Astrocyte (in vitro differentiated cells and primary cell): ENCODE measurements around the gene GTF2H2C. TPM values are rescaled to one million over a fixed set of nuclear protein-coding genes. Genes with fewer than 3 reads are reported as not detected.
"Not testable (repeated sequence)": the region's sequence is repeated elsewhere in the genome, so short reads cannot be mapped to it uniquely, and the experiment has no call there.

ENCODE experiments used
- DNase-seq: peaks from one replicate; pipeline ENCODE4 v3.0.0-alpha.2; 2010; ENCODE audit warnings: low read depth
- FAIRE-seq: peaks from 2 replicates; lab custom pipeline; 2011; peaks lifted over from hg19 to GRCh38; lab: Jason Lieb, UNC
- H2AFZ ChIP-seq: 2 replicates; pipeline ENCODE4 v1.6.0; 2012; ENCODE audit warnings: low read depth, low read length, inconsistent platforms
- H3K27ac ChIP-seq: 2 replicates; pipeline ENCODE4 v1.5.1; 2011; ENCODE audit warnings: low read depth, low read length, inconsistent platforms
- H3K27me3 ChIP-seq: 2 replicates; pipeline ENCODE4 v1.6.0; 2011; ENCODE audit warnings: low read length, inconsistent platforms; ENCODE audit not compliant: insufficient read depth
- H3K36me3 ChIP-seq: 2 replicates; pipeline ENCODE4 v1.5.1; 2011; ENCODE audit warnings: low read length, inconsistent platforms; ENCODE audit not compliant: insufficient read depth
- H3K4me1 ChIP-seq: 2 replicates; pipeline ENCODE4 v1.5.1; 2011; ENCODE audit warnings: low read length, inconsistent platforms; ENCODE audit not compliant: insufficient read depth
- H3K4me2 ChIP-seq: 2 replicates; pipeline ENCODE4 v1.6.0; 2012; ENCODE audit warnings: low read length, inconsistent platforms
- H3K4me3 ChIP-seq: 2 replicates; pipeline ENCODE4 v1.5.1; 2011; ENCODE audit warnings: low read depth, mild to moderate bottlenecking, low read length, inconsistent platforms; ENCODE audit not compliant: insufficient read depth
- H3K79me2 ChIP-seq: 2 replicates; pipeline ENCODE4 v1.6.0; 2012; ENCODE audit warnings: mild to moderate bottlenecking, low read length, inconsistent platforms; ENCODE audit not compliant: insufficient read depth
- H3K9ac ChIP-seq: 2 replicates; pipeline ENCODE4 v1.6.0; 2012; ENCODE audit warnings: mild to moderate bottlenecking, low read length, inconsistent platforms
- H3K9me3 ChIP-seq: 2 replicates; pipeline ENCODE4 v1.5.1; 2012; ENCODE audit warnings: low read depth, mild to moderate bottlenecking, low read length, inconsistent platforms; ENCODE audit not compliant: insufficient read depth
- H4K20me1 ChIP-seq: 2 replicates; pipeline ENCODE4 v1.6.0; 2012; ENCODE audit warnings: low read length, inconsistent platforms; ENCODE audit not compliant: insufficient read depth
- H3K27ac Mint-ChIP-seq: one replicate; pipeline ENCODE4 v1.8.0; 2021; ENCODE audit warnings: mild to moderate bottlenecking, mixed read lengths; ENCODE audit not compliant: unreplicated experiment
- H3K27me3 Mint-ChIP-seq: one replicate; pipeline ENCODE4 v1.8.0; 2021; ENCODE audit warnings: low read depth, mixed read lengths; ENCODE audit not compliant: unreplicated experiment
- H3K36me3 Mint-ChIP-seq: one replicate; pipeline ENCODE4 v1.8.0; 2021; ENCODE audit warnings: low read depth, mixed read lengths; ENCODE audit not compliant: unreplicated experiment
- H3K4me1 Mint-ChIP-seq: one replicate; pipeline ENCODE4 v1.8.0; 2021; ENCODE audit warnings: low read depth, mixed read lengths; ENCODE audit not compliant: unreplicated experiment
- H3K4me3 Mint-ChIP-seq: one replicate; pipeline ENCODE4 v1.8.0; 2021; ENCODE audit warnings: mild to moderate bottlenecking, moderate library complexity, mixed read lengths; ENCODE audit not compliant: unreplicated experiment
- H3K9me3 Mint-ChIP-seq: one replicate; pipeline ENCODE4 v1.8.0; 2021; ENCODE audit warnings: mild to moderate bottlenecking, mixed read lengths; ENCODE audit not compliant: unreplicated experiment
- total RNA-seq: library from RNA; stranded (reverse); gene quantifications from 2 replicates; pipeline ENCODE4 v1.2.1, GENCODE V29; 2021

Gene GTF2H2C
- total RNA-seq, 1 donor from 2014 or later = 39.3 TPM

- not testable (repeated sequence) for H3K4me3 Mint-ChIP-seq, H3K9me3 ChIP-seq, DNase-seq, H3K27ac ChIP-seq, H3K4me1 Mint-ChIP-seq, H4K20me1 ChIP-seq, H3K9me3 Mint-ChIP-seq, H3K9ac ChIP-seq, H3K79me2 ChIP-seq, H3K36me3 ChIP-seq, H3K4me2 ChIP-seq, FAIRE-seq, H3K4me1 ChIP-seq, H3K27me3 Mint-ChIP-seq, H3K27ac Mint-ChIP-seq, H3K36me3 Mint-ChIP-seq, H2AFZ ChIP-seq, H3K4me3 ChIP-seq, H3K27me3 ChIP-seq
Observed at GRCh38 chr5:69596114-69596840, 36.3 kb downstream of the GTF2H2C start.

DNA sequence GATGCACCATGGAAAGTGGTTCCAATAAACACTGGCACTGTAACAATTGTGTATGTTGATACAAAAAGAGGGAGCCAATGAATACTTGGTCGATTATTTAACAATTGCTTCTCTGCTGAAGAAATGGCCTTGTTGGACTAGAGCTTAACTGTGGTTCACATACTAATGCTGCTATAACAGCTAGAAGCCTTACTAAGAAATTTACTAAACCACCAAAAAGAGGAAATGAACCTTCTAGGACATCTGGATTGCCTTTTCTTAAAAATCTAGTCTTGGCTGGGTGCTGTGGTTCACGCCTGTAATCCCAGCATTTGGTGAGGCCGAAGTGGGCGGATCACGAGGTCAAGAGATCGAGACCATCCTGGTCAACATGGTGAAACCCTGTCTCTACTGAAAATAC lies 42.0 kb downstream of the GTF2H2C start:
- not testable (repeated sequence) for FAIRE-seq, DNase-seq, H3K27ac ChIP-seq, H3K79me2 ChIP-seq, H3K9me3 Mint-ChIP-seq, H3K27me3 ChIP-seq, H4K20me1 ChIP-seq, H3K9me3 ChIP-seq, H3K4me3 ChIP-seq, H3K4me3 Mint-ChIP-seq, H3K9ac ChIP-seq, H3K4me1 ChIP-seq, H3K4me1 Mint-ChIP-seq, H3K27ac Mint-ChIP-seq, H3K27me3 Mint-ChIP-seq, H2AFZ ChIP-seq, H3K36me3 ChIP-seq, H3K4me2 ChIP-seq, H3K36me3 Mint-ChIP-seq

DNA sequence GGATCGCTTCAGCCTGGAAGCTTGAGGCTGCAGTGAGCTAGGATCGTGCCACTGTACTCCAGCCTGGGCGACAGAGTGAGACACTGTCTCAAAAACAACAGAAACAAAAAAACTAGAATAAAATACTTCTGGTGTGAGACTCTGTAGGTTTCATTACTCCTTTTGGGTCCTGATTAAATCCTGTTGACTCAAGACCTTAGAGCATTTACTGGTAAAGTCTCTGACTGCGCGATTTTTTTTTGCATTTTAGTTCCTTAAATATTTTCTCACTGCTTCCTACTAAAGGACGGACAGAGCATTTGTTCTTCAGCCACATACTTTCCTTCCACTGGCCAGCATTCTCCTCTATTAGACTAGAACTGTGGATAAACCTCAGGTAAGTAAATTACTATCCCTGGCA lies 46.8 kb downstream of the GTF2H2C start:
- H3K27ac ChIP-seq, H3K27me3 ChIP-seq, H3K9ac ChIP-seq, H2AFZ ChIP-seq, H3K27me3 Mint-ChIP-seq, H3K4me3 ChIP-seq, H3K4me1 Mint-ChIP-seq, H3K4me3 Mint-ChIP-seq, H4K20me1 ChIP-seq, H3K4me1 ChIP-seq, H3K36me3 ChIP-seq, FAIRE-seq, H3K36me3 Mint-ChIP-seq, H3K9me3 Mint-ChIP-seq, H3K9me3 ChIP-seq, H3K79me2 ChIP-seq, H3K4me2 ChIP-seq, H3K27ac Mint-ChIP-seq, DNase-seq: not testable (repeated sequence)

DNA sequence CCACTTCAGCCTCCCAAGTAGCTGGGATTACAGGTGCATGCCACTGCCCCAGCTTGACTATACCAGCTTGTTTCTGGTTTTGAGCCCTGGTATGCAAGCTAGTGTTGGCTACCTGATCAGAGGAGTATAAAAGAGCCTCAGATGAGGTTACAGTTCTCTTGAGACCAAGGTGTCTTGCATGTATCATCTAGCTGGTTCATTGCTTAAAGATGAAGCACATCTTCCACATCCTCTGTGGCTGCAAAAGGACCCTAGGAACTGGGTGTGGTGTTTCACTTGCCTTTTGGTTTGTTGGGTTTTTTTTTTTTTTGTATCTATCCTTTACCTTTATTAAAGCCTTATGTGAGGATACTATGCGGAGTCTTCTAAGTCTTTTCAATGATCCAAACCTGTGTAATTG lies 47.8 kb downstream of the GTF2H2C start:
- not testable (repeated sequence) for H3K36me3 ChIP-seq, DNase-seq, H3K27me3 ChIP-seq, H3K9ac ChIP-seq, H3K4me3 Mint-ChIP-seq, H3K79me2 ChIP-seq, H4K20me1 ChIP-seq, H2AFZ ChIP-seq, H3K9me3 Mint-ChIP-seq, H3K27me3 Mint-ChIP-seq, FAIRE-seq, H3K4me3 ChIP-seq, H3K27ac Mint-ChIP-seq, H3K36me3 Mint-ChIP-seq, H3K27ac ChIP-seq, H3K4me1 Mint-ChIP-seq, H3K4me2 ChIP-seq, H3K9me3 ChIP-seq, H3K4me1 ChIP-seq

GRCh38 chr5:69608861-69609496 lies 49.0 kb downstream of the GTF2H2C start:
- not testable (repeated sequence) for H3K36me3 ChIP-seq, H3K36me3 Mint-ChIP-seq, H3K9ac ChIP-seq, H3K4me1 ChIP-seq, H3K4me1 Mint-ChIP-seq, H3K4me3 ChIP-seq, H3K4me2 ChIP-seq, H3K9me3 ChIP-seq, H3K27ac ChIP-seq, H3K4me3 Mint-ChIP-seq, H3K27ac Mint-ChIP-seq, H4K20me1 ChIP-seq, FAIRE-seq, H3K9me3 Mint-ChIP-seq, DNase-seq, H3K79me2 ChIP-seq, H3K27me3 Mint-ChIP-seq, H2AFZ ChIP-seq, H3K27me3 ChIP-seq

- not testable (repeated sequence) for H3K27ac ChIP-seq, H3K36me3 Mint-ChIP-seq, DNase-seq, H3K4me3 ChIP-seq, H3K27me3 Mint-ChIP-seq, H3K27me3 ChIP-seq, H3K27ac Mint-ChIP-seq, FAIRE-seq, H3K9me3 Mint-ChIP-seq, H3K4me1 Mint-ChIP-seq, H3K9ac ChIP-seq, H3K9me3 ChIP-seq, H3K79me2 ChIP-seq, H3K4me1 ChIP-seq, H2AFZ ChIP-seq, H3K4me2 ChIP-seq, H4K20me1 ChIP-seq, H3K36me3 ChIP-seq, H3K4me3 Mint-ChIP-seq
Observed at GRCh38 chr5:69614843-69615242, 54.9 kb downstream of the GTF2H2C start.
